Astrocyte of the spinal cord (primary cell): ENCODE data around the gene ZNF383.
"Not testable (repeated sequence)": the region's sequence is repeated elsewhere in the genome, so short reads cannot be mapped to it uniquely, and the experiment has no call there.

Source experiments
- DNase-seq: peaks from one replicate; pipeline ENCODE4 v3.0.0; 2011; ENCODE audit warnings: low read depth, low spot score
- H3K4me3 ChIP-seq: 2 replicates; pipeline ENCODE4 v1.5.1; 2011; ENCODE audit warnings: low read depth, mild to moderate bottlenecking, low read length, moderate library complexity
- CTCF ChIP-seq: IDR thresholded peaks from 2 replicates; pipeline ENCODE4 v1.5.1; 2012; ENCODE audit warnings: low read depth, mild to moderate bottlenecking, low read length, inconsistent platforms
- in situ Hi-C: cut with HindIII; loops from 2 replicates; pipeline ENCODE4 v1.10.0; 2017; ENCODE audit warnings: low sequenced_read_pairs

The ZNF383 gene

GRCh38 chr19:37217775-37218591 lies at the start of gene ZNF383:
Gene ZNF383, plus strand, starts transcription at chr19:37218214. Its CDS starts 12,240 bp downstream, at chr19:37230454.
- TF ChIP-seq CTCF: no peak
- peak within 1 kb of the TSS; percentile 96 for H3K4me3 ChIP-seq
- DNase-seq: peak; percentile 94
- in situ Hi-C loops: no loop called here

GRCh38 chr19:37172368-37173366 lies 45.3 kb upstream of the ZNF383 start, which contains the start of gene ZNF585A:
Gene ZNF585A, minus strand, starts transcription at chr19:37172695. Its CDS starts 2,785 bp downstream, at chr19:37169910.
- DNase-seq: peak; percentile 97
- in situ Hi-C loops: no loop called here
- H3K4me3 ChIP-seq: peak within 1 kb of the TSS; percentile 97
- TF ChIP-seq CTCF: peak; percentile 38

GRCh38 chr19:37186071-37186470 lies 31.9 kb upstream of the ZNF383 start:
- in situ Hi-C loops, DNase-seq, H3K4me3 ChIP-seq: not testable (repeated sequence)

- DNase-seq, H3K4me3 ChIP-seq, in situ Hi-C loops: not testable (repeated sequence)
Observed at GRCh38 chr19:37195248-37195647, 22.8 kb upstream of the ZNF383 start.

GRCh38 chr19:37197115-37197514 lies 20.9 kb upstream of the ZNF383 start:
- H3K4me3 ChIP-seq, in situ Hi-C loops, DNase-seq: not testable (repeated sequence)

- no peak overlapping the region for H3K4me3 ChIP-seq
- no peak for TF ChIP-seq CTCF
- in situ Hi-C loops: no loop called here
- no peak for DNase-seq
Observed at GRCh38 chr19:37197768-37198167, 20.2 kb upstream of the ZNF383 start.

- no peak for TF ChIP-seq CTCF
- no peak for DNase-seq
- in situ Hi-C loops: no loop called here
- H3K4me3 ChIP-seq: peak overlapping the region; percentile 96
Observed at GRCh38 chr19:37217480-37217774, 587 bp upstream of the ZNF383 start.

- TF ChIP-seq CTCF: no peak
- peak; percentile 25 for DNase-seq
- H3K4me3 ChIP-seq: peak overlapping the region; percentile 96
- in situ Hi-C loops: no loop called here
Observed at GRCh38 chr19:37218592-37218935, 550 bp downstream of the ZNF383 start.
